Glutamatergic neuron (in vitro differentiated cells): ENCODE data around the gene ADCY3. TPM values are rescaled to one million over a fixed set of nuclear protein-coding genes. Genes with fewer than 3 reads are reported as not detected.

Experiments used
- DNase-seq: peaks from one replicate; pipeline ENCODE4 v3.0.0; 2022
- H3K27ac Mint-ChIP-seq: one replicate; pipeline ENCODE4 v1.8.0; 2020; ENCODE audit warnings: mild to moderate bottlenecking, mixed read lengths, inconsistent platforms; ENCODE audit not compliant: unreplicated experiment
- H3K27me3 Mint-ChIP-seq: one replicate; pipeline ENCODE4 v1.8.0; 2020; ENCODE audit warnings: mild to moderate bottlenecking, moderate library complexity, mixed read lengths, inconsistent platforms; ENCODE audit not compliant: unreplicated experiment
- H3K36me3 Mint-ChIP-seq: one replicate; pipeline ENCODE4 v1.8.0; 2020; ENCODE audit warnings: mild to moderate bottlenecking, mixed read lengths, inconsistent platforms; ENCODE audit not compliant: unreplicated experiment
- H3K4me1 Mint-ChIP-seq: one replicate; pipeline ENCODE4 v1.8.0; 2020; ENCODE audit warnings: mild to moderate bottlenecking, low read depth, mixed read lengths, inconsistent platforms; ENCODE audit not compliant: unreplicated experiment
- H3K4me3 Mint-ChIP-seq: one replicate; pipeline ENCODE4 v1.8.0; 2020; ENCODE audit warnings: mild to moderate bottlenecking, mixed read lengths, inconsistent platforms; ENCODE audit not compliant: unreplicated experiment
- H3K9me3 Mint-ChIP-seq: one replicate; pipeline ENCODE4 v1.8.0; 2020; ENCODE audit warnings: mild to moderate bottlenecking, moderate library complexity, mixed read lengths, inconsistent platforms; ENCODE audit not compliant: unreplicated experiment
- total RNA-seq: library from RNA; stranded (reverse); fragmentation: NEBNext Ultra II Directional; extraction: Animal tissue kit (Norgen Biotek cat#: 25700); gene quantifications from one replicate; pipeline ENCODE4 v1.2.1, GENCODE V29; 2021; ENCODE audit not compliant: unreplicated experiment
- TF ChIP-seq, protein P1 (sequence below): fragments of 200-600 bp; sonication (generic); IDR thresholded peaks from one replicate; pipeline ENCODE4 v1.5.0; 2021; ENCODE audit not compliant: partially characterized antibody, unreplicated experiment

The ADCY3 gene
- total RNA-seq, 1 donor from 2014 or later = 76.2 TPM

DNA sequence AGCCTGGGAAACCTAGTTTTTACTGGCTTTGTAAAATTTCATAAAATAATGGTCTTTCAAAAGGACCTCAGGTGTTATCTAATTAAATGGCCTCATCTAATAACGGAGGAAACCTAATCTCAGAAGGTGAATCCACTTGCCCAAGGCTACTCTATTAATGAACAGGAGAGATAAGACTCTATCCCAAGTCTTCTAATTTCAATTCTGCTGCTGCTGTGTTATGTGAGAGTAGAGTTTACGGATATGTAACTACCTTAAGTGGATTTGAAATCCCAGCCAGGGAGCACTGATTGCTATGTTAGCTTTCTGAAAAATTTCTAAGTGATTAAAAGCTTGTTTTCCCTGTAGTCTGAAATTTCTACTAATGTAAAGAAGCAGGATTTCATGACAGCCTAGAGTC is 17.2 kb upstream of the ADCY3 start:
- no peak for DNase-seq
- Mint-ChIP-seq H3K36me3 (no peaks in the 10 kb centered on the region), H3K27me3 (no peaks in the 10 kb centered on the region), H3K9me3 (no peaks in the 10 kb centered on the region), H3K4me1 (no peaks in the 10 kb centered on the region), H3K27ac (no peak overlapping the region), H3K4me3 (no peak overlapping the region)
- TF ChIP-seq, protein P1, sequence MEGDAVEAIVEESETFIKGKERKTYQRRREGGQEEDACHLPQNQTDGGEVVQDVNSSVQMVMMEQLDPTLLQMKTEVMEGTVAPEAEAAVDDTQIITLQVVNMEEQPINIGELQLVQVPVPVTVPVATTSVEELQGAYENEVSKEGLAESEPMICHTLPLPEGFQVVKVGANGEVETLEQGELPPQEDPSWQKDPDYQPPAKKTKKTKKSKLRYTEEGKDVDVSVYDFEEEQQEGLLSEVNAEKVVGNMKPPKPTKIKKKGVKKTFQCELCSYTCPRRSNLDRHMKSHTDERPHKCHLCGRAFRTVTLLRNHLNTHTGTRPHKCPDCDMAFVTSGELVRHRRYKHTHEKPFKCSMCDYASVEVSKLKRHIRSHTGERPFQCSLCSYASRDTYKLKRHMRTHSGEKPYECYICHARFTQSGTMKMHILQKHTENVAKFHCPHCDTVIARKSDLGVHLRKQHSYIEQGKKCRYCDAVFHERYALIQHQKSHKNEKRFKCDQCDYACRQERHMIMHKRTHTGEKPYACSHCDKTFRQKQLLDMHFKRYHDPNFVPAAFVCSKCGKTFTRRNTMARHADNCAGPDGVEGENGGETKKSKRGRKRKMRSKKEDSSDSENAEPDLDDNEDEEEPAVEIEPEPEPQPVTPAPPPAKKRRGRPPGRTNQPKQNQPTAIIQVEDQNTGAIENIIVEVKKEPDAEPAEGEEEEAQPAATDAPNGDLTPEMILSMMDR = no peak

DNA sequence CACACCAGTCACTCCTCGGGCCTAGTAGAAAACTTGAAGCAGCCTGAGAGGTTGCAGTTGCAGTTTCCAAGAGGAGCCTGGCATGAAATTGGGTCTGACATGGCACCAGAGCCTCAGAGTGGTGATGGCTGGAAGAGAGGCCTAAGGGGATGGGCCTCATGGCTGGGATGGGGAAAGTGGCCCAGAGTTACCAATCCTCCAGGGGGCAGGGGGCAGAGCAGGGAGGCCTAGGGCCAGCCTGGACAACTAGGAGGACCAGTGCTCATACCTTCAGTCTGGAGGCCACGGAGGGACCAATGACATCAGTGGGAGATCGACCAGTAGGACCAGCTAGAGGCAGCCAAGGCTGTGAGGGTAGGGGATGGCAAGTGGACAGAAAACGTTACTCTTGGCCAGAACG is 15.1 kb upstream of the ADCY3 start:
- TF ChIP-seq, protein P1 = no peak
- Mint-ChIP-seq H3K36me3 (no peaks in the 10 kb centered on the region), H3K9me3 (peaks cover 3% of the 10 kb centered on the region), H3K27me3 (no peaks in the 10 kb centered on the region), H3K4me1 (peaks cover 9% of the 10 kb centered on the region), H3K4me3 (no peak overlapping the region), H3K27ac (no peak overlapping the region)
- DNase-seq = no peak

DNA sequence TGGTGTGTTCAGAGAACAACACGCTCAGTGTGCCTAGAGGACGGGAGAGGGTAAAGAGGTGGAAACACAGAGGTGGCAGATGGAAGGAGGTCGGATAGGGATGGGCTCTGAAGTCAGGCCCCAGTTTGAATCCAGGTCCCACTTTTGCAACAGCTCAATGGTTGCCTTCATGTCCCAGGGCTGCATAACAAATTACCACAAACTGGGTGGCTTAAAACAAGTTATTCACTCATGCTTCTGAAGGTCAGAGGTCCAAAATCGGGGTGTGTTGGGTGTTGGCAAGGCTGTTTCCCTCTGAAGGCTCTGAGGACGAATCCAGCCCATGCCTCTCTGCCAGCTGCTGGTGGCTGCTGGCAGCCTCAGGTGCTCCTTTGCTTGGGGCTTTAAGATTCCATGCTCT is 12.7 kb upstream of the ADCY3 start:
- Mint-ChIP-seq H3K27me3 (no peaks in the 10 kb centered on the region), H3K4me3 (no peak overlapping the region), H3K4me1 (peaks cover 15% of the 10 kb centered on the region), H3K36me3 (no peaks in the 10 kb centered on the region), H3K27ac (no peak overlapping the region), H3K9me3 (peaks cover 3% of the 10 kb centered on the region)
- no peak for DNase-seq
- TF ChIP-seq, protein P1 = no peak

DNA sequence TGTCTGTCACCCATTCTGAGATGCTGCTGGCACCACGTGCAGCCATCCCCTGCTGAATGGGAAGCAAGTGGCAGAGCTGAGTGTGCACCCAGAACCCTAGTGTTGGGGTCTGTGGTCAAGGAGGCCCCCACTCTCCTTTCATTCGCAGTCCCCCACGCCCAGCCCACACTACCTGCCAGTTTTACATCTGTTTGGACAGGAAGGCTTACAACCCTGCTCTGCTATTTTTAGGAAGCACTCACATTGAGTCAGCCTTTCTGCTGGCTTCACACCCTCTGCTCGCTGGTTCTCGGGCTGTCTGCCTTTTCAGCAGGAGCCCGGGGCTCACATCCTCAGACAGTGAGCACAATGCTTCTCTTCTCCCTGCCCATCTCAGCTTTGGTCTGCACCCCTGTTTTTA is 10.7 kb upstream of the ADCY3 start:
- no peak overlapping the region for H3K27ac Mint-ChIP-seq
- H3K4me1 Mint-ChIP-seq = peaks cover 23% of the 10 kb centered on the region
- TF ChIP-seq, protein P1 = no peak
- peak overlapping the region; percentile 61 for H3K4me3 Mint-ChIP-seq
- H3K9me3 Mint-ChIP-seq = peaks cover 3% of the 10 kb centered on the region
- DNase-seq = no peak
- H3K36me3 Mint-ChIP-seq = no peaks in the 10 kb centered on the region
- H3K27me3 Mint-ChIP-seq = no peaks in the 10 kb centered on the region

DNA sequence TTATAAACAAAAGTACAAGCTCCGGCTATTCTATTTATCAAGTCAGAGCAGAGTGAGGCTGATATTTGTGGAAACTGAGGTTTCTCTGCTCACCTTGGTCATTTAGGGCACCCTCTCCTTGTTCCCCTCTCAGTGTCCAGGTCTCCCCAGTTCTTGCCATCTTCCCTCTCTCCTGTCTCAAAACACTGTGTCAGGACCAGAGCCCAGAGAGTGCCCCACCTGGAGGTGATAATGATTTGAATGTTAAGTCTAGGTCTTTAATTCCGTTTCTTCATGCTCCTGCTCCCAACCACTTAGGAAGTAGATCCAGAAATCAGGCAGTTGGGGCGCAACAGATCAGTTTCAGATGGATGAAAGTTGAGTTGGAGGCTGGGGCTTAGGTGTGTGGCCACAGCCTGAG is 9.2 kb upstream of the ADCY3 start:
- H3K27ac Mint-ChIP-seq = no peak overlapping the region
- H3K4me3 Mint-ChIP-seq = no peak overlapping the region
- peaks cover 23% of the 10 kb centered on the region for H3K4me1 Mint-ChIP-seq
- TF ChIP-seq, protein P1 = no peak
- no peak for DNase-seq
- no peaks in the 10 kb centered on the region for H3K27me3 Mint-ChIP-seq
- peaks cover 3% of the 10 kb centered on the region for H3K9me3 Mint-ChIP-seq
- no peaks in the 10 kb centered on the region for H3K36me3 Mint-ChIP-seq
